ENCODE results near the gene SMAD6.
A peak's percentile ranks its signal among the peaks of the same experiment; 100 is the strongest.

The SMAD6 gene

DNA sequence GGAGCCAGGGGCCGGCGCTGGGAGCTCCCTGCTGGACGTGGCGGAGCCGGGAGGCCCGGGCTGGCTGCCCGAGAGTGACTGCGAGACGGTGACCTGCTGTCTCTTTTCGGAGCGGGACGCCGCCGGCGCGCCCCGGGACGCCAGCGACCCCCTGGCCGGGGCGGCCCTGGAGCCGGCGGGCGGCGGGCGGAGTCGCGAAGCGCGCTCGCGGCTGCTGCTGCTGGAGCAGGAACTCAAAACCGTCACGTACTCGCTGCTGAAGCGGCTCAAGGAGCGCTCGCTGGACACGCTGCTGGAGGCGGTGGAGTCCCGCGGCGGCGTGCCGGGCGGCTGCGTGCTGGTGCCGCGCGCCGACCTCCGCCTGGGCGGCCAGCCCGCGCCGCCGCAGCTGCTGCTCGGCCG is 1.5 kb downstream of the SMAD6 start:
- DNase-seq (ENCODE audit: low spot score) = peak; percentile 34

DNA sequence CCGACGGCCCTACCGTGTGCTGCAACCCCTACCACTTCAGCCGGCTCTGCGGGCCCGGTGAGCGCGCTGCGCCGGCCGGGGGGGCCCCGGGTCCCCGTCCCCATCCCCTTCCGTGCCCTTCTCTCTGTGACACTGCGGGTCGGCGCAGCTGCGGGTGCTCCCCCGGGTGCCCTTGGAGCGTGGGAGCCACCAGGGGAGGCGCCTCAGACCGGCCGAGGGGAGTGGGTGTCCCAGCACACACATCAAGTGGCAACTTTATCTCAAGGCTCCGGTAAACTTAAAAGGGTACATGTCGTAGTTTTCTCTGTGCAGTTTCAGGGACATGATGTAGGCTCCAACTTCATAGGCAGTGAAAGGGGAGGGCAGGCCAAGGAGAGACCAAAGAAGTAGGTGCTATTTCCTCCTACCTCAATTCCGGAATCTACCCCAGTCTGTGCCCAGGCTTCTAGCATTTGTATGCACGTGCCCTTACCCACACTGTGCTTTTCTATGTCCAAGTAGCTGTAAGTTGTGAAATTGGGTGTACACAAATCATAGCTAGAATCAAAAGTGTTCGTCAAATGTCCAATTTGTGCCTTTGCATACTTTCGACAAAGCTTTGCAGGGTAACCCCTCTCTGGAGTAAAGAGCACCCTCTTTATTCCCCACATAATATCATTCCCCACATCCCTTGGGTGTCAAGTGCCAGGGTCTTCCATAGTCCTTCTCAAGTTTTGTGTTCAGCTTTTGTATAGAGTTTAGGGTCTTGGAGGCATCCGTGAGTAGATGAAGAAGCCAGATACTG is 2.2 kb downstream of the SMAD6 start:
- no peak for DNase-seq (ENCODE audit: low spot score)

DNA sequence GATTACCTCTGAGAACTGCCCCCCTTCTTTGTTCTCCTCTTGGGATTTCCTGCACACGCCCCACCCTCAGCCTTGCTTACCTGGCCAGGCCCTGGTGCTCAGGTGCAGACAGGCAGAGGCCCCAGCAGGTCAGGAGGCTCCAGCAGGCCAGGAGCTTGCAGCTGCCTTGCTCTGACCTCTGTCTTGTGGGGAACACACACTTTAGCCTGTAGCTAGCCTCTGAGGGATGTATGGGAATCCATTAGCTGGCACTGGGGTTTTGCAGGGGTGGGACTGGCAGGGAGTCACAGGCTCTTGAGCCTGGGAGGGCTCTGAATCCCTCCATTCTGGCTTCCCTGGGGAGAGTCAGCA is 2.7 kb downstream of the SMAD6 start:
- DNase-seq (ENCODE audit: low spot score) = no peak

DNA sequence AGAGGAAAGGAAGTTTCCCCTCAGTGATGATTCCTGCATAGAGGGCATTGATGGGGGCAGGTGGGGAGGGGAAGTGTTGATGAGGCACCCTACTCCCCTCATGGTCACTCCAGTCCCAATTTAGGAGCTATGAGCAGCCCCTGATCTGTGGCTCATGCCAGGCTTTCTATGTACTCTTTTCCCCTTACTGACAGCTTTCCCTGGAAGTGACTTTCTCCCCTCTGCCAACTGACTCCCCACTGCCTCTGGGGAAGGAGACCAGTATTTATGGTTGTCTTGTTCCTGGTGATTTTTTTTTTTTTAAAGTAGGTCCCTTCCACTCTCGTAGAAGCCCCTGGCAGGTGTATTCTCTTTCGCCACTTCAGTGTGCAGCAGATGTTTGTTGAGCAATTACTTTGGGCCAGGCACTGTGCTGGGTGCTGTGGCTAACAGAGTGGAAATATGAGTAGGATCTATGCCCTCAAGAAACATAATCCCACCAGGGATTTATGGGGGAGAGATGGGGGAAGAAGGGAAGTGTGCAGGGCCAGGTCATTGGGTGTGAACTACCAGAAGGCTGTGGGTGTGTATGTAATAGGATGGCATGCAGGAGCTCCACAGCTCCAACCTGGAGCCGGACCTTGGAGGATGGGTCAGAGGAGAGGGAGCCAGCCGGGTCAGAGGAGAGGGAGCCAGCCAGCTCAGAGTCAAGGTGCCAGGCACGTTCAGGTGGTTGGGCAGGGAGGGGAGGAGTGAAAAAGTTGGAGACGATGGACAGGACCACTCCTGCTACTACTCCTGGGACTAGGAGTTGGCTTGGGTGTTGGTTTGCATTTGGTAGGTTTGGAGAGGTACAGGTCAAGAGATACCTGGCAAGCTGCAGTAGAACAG is 3.5 kb downstream of the SMAD6 start:
- DNase-seq (ENCODE audit: low spot score) = no peak

DNA sequence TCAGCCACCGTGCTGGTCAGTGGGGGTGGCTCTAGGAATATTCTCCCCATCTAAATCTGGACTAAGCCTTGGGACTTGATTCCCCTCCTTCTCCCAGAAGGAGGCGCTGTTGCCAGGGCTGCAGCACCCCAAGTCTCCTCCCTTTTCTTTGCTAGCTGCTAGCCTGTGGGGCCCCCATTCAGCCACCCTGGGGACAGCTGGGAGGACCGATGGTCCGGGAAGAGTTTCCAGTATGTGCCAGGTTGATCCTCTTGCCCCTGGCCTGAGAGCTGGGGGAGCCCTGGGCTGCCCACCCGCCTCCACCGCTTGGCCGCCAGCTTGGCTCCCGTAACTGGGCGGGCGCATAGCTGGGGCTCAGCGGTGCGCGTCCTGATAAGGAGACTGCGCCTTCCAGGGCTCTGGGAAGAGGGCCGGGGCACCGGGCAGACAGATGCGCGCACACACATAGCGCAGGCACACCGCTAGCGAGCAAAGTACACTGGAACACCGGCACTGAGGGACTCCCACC is 4.2 kb downstream of the SMAD6 start:
- DNase-seq (ENCODE audit: low spot score) = peak; percentile 72

DNA sequence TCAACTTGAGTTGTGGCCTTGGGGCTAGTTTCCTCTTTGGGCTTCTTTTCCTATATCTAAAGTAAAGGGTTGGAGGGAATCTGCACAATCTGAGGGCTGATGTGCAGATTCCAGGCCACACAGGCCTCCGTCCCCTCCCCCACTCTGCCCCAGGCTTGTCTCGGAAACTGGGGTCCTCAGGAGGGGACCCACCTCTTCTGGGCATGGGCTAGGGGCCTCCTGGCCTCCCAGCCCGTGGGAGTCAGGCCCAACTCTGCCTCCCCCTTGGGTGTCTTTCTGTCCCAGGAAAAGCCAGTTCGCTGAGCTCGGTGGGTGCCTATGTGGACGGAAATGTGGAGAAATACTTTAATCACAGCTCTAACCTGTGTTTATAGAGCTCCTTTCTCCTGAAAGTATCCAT is 4.8 kb downstream of the SMAD6 start:
- DNase-seq (ENCODE audit: low spot score) = no peak

DNA sequence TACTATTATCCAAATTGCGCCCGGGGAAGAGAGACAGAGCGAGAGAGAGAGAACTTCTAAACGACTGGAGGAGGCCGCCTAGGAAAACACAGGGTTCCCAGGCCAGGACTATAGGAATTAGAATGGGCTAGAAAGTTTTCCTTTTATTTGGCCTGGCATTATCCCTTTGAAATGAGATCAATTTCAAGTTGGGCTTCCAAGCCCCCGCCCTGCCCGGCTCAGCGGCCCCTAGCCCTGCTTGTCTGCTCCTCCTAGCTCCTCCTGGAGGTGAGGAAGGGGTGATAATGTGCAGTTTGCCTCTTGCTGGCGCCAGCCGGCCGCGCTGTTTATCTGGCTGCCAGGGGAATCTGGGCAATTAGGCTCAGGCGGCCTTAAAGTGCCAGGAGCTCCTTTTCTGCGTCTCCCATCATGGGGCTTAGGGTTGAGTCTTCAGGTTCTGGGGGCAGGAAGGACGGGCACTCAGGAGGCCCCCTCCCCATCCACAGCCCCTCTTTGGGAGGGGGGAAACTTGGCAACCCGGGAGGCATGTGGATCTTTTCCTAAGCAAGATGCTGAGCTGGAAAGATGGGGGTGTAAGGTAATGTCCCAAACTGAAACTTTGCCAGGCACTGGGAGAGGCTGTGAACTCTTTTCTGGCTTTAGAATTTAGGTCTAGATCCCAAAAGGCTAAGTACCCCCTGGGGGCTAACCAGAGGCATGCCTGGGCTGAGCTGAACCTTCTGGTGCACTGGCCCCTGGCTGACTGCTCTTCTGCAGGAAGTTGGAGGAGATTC is 5.5 kb downstream of the SMAD6 start:
- peak; percentile 65 for DNase-seq (ENCODE audit: low spot score)

DNA sequence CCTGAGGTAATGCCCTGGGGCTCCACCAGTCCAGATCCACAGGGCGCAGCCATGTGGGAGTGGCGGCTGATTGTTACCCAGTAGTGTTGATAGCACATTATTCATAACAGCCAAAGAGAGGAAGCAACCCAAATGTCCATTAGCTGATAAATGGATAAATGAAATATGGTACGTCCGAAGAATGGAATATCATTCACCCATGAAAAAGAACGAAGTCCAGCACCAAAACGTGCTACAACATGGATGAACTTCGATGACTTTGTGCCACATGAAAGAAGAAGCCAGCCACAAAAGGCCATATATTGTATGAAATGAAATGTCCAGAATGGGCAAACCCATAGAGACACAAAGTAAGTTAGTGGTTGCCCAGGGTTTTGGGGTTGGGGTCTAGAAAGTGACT is 6.4 kb downstream of the SMAD6 start:
- DNase-seq (ENCODE audit: low spot score) = no peak

DNA sequence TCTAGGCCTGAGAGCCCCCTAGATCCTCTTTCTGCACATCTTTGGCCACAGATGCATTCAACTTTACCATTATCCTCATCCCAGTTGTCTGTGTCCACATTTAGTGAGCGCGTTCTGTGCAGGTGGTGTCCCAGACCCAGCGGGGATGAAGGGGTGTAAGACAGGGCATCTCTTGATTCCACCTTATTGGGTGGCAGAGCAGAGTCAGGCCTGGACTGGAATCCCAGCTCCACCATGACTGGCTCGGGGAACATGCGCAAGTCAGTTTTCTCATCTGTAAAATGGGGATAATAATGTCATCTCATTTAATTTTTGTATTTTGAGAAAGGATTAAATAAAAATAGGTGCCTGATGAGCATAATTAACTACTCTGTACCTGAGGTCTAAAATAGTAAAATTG is 7.8 kb downstream of the SMAD6 start:
- no peak for DNase-seq (ENCODE audit: low spot score)

DNA sequence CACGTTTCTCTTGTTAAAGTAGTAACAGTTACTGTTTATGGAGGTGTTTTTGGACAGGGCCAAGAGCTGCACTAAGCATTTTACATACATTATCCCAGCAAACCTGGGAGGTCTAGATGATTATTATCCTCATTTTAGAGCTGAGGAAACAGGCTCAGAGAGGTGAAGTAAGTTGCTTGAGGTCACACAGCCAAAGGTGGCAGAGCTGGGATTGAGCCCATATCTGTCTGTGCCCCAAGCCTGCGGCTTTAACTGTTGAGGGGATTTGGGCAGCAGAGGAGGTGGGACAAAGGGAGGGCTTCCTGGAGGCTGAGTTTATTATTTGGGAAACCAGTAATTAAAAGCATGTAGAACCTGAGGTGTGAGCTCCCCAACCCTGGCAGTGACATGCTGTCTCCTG is 9.2 kb downstream of the SMAD6 start:
- DNase-seq (ENCODE audit: low spot score) = no peak

DNA sequence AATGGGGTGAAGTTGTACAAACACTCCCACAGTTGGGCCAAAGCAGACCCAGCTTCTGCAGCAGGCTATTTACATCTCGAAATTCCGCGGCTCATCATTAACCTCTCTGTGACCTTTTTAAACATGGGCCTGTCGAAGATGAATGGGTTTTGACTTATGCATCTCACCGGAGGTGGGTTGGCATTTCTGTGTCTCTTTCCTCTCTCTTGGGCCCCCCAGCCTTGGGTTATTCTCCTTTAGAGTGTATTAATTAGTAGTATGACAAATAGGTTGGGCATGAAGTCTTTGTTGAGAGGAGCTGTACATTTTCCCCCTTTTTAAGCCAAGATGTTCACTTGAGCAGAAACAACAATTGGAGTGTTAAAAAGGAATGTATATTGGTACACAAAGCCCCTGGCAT is 9.8 kb downstream of the SMAD6 start:
- no peak for DNase-seq (ENCODE audit: low spot score)

DNA sequence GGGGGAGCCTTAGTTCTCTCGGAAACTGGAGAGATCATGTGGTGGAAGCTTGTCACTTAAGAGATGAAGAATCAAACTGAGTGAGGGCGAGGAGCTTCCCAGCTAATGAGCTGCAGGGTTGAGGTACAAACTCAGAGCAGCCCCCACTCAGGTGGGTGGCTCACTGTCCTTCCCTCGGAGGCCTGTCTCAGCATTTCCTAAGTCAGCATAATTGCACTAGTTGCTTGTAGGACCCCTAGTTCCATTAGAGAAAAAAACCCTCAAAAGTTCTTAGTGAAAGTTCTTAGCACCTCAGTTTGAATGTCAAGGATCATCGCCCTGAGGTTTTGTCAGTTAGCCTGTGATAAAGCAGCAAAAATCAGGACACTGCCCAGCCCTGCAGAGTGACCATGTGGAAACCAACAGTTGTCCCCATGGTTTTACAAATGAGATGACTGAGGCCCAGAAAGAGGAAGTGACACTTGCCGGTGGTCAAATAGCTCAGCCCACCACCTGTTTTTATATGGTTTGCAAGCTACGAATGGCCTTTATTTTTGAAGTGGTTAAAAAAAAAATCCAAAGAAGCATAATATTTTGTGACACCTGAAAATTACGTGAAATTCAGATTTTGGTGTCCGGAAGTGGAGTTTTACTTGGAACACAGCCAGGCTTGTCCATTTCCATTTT is 11.9 kb downstream of the SMAD6 start:
- no peak for DNase-seq (ENCODE audit: low spot score)

DNA sequence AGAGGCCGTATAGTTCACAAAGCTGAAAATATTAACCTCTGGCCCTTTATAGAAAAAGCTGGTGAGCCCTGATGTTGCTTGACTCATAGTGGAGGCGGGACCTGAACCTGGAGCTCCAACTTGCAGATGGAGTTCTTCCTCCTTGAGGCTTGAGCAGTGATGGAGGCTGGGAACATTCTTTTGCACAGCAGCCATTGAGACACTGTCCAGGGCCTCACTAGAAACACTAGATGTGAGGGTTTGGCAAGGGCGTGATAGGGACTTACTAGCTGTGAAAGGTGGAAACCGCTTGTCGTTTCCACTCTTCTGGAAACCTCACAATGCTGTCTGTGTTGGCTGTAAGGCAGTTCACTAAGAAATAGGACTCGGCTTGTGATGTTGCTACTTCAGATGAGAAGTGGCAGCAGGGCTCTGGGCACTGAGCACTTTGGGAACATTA is 12.5 kb downstream of the SMAD6 start:
- peak; percentile 64 for DNase-seq (ENCODE audit: low spot score)

DNA sequence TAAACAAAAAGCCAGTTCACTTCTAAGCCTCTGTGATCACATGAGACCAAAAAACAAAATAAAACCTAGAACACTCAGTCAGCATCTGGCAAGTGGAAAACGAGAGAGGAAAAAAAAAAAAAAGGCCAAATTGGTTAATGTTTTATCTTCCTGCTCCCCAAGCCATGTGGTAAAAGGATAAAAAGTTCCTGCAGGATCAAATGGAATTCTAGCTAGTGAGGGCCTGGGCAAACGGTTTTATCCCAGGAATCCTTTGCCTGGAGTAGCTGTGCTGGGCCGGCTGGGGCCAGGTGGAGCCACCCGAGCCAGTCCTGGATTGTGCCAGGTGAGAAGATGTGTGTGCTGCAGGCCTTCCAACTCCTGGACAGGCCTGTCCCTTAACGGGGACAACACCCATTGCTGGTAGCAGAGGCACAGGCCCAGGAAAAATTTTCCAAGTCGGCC is 13.2 kb downstream of the SMAD6 start:
- no peak for DNase-seq (ENCODE audit: low spot score)

DNA sequence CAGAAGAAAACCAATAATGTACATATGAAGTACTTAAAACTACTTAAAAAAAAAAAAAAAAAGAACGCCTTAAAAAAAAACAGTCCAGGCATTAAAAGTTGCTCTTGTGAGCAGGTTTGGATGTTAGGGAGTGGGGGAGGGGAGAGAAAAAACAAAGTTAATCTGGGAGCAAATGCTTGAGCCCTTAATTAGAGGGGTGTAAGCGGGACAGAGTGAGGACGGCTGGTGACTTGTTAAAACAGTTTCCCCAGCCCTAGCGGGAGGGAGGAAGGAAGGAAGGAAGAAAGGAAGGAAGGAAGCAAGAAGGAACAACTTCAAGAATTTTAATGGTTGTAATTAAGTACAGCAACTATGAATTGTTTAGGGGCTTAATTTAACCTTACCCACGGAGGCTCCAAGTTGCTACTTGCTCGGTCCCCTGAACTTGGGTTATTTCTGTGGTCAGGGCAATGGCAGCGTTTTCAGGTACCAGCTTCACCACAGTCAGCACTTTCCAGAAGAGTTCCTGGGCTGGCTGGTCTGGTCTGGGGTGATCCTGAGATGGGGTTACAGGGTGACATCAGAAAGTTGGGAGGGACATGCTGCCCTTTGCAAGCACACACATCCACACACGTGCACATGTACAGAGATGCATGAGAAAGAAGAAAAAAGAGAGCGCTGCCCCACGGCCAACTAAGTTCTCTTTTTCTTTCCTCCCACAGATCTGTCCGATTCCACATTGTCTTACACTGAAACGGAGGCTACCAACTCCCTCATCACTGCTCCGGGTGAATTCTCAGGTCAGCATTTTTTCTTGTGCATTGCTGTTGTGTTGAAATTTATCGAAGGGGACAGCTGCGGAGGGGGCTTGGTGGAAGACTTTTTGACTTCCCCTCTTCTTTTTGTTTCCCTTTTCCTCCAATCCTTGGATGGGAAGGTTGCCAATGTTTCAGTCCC is 14.0 kb downstream of the SMAD6 start:
- DNase-seq (ENCODE audit: low spot score) = no peak

DNA sequence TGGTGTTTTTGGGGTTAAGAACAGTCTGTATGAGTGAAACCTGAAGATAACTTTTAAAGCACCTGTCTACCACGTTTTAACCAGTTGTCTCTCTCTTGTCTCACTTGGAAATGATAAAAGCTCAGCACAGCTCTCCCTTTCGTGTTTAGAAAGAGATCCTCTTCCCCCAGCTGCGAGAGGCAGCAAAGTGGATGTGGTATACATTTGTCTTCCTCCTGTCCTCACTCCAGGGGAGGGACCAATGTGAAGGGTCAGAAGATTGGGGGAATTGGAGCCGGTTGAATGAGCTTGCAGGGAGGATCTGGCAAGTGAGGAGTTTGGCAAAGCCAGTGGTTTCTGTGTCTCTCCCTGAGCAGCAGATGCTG is 14.6 kb downstream of the SMAD6 start:
- DNase-seq (ENCODE audit: low spot score) = no peak

DNA sequence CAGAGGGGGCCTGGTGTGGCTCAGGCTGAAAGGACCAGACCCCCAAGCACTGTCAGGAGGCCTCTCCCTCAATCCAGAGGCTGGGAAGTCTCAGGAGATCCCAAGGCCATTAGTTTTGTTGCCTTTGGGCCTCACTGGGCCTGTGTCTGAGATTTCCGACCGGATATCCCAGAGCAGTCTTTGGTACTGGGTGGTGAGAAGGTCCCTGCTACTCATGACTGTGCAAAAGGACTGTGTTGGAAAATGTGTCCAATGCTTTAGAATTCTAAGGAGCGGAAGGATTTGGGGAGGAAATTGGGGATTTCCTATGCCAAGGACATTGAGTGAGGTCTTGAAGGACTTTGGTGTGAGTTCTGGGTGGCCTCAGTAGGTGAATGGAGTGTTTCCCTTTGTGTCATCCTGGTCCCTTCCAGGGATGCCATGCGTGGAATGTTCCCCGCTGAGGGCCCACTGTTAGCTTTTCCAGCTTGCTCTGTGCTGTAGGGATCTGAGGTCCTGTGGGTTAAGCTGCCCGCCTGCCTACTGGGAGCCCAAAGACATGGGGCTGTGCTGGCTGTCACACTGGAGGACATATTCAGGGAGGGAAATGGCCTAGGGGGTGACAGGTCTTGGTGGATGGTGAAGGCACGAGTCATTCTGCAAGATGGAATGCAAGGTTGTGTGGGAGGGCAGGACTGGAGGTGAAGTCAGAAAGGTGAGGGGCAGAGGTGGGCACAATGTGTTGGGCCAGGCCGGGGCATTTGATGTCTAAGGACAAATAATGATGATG is 16.4 kb downstream of the SMAD6 start:
- DNase-seq (ENCODE audit: low spot score) = no peak

DNA sequence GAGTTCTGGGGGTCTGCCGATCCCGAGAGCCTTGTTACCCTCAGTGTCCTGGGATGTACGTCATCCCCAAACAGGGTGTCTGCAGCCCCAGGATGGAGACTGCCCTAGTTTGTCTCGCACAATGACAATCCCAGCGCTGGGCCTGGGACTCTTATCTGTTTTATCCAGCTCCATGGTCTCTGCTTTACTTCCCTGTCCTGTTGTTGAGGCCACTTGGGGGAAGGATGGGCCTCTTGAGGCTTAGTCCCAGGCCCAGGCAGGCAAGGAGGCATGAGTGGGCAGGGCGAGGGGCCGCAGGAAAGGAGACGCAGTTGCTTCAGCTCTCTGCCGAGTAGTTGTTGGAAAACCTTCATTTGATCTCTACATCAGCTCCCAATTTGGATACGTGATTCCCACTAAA is 17.4 kb downstream of the SMAD6 start:
- no peak for DNase-seq (ENCODE audit: low spot score)

DNA sequence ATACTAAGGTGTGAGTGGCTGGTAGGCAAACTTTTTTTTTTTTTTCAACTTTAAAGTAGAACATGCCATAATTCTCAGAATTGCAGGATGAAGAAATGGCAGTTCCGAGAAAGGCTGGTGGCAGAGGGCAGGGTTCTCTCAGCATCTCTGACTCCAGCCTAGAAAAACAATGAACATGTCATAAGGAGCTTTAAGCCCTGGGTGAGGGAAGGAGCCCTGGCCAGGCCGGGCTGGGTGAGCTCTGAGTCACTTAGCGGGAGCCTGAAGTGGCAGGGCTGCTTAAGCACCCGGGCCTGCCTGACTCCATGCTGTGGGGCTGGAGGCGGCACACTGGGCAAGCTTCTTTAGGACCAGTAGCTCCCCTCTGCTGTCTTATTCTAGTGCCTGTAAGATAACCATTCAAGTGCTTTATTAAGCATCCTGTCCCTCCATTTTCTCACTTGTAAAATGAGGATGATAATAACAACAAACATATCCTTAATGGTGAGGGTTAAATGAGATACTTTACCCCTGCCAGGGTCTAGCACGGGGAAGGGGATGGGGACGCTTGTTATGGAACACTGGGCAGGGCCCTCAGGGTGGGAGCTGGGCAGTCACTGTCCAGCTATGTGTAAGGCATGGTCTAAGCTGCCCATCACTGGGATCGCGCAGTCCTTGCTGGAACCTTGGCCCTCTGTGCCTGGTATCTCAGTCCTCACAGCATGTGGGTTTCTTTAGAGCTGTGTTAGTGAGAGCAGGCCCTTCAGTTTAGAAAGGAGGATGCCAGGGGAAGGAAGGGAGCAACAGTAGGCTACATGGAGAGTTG is 18.4 kb downstream of the SMAD6 start:
- peak; percentile 88 for DNase-seq (ENCODE audit: low spot score)

All from AG20443 (cell line).